Omental fat pad (tissue), 4 donors: ENCODE data around the gene VEGFC. TPM values are rescaled to one million over a fixed set of nuclear protein-coding genes. Genes with fewer than 3 reads are reported as not detected.

Experiments
- ATAC-seq: fragments of 150-250 bp; one replicate; pipeline ENCODE4 v1.9.1; 2016; ENCODE audit warnings: mild to moderate bottlenecking, moderate library complexity; ENCODE audit not compliant: low FRiP score
- DNase-seq: peaks from one replicate; pipeline ENCODE4 v3.0.0-alpha.2; 2019; ENCODE audit warnings: low spot score
- total RNA-seq, 4 donors: library from RNA; depleted of rRNA; stranded (reverse); fragments of >200 nt; gene quantifications; one replicate each; pipeline ENCODE4 v1.1.0, GENCODE V29; 2016
- TF ChIP-seq, protein P1 (sequence below), 3 donors: fragments of 450-650 bp; IDR thresholded peaks; one replicate each; pipeline ENCODE4 v1.5.1; 2016 to 2017; ENCODE audit warnings: antibody characterized with exemption in 3 of 3, mild to moderate bottlenecking in 3 of 3, moderate library complexity in 2 of 3

Gene VEGFC
- total RNA-seq, 4 donors from 2014 or later = 14.0 to 30.6 (median 28.5) TPM

DNA sequence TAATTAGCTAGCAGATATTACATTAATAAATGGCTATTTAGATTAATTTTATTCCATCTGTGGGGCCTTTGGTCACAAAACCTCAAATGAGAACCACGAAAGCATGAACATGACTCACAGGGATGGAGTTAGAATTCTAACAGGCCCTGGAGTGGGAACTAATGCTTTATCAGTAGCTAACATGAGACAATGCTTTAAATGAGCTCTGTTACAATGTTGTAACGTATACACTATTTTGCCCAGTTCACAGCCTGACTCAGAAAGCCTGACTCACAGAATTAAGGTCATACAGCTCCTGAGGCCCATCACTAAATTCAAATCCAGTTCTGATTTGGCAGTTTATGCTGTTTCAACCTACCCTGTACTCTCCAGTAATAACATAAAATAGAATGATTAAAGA, 23.2 kb downstream of the VEGFC start:
- TF ChIP-seq, protein P1, sequence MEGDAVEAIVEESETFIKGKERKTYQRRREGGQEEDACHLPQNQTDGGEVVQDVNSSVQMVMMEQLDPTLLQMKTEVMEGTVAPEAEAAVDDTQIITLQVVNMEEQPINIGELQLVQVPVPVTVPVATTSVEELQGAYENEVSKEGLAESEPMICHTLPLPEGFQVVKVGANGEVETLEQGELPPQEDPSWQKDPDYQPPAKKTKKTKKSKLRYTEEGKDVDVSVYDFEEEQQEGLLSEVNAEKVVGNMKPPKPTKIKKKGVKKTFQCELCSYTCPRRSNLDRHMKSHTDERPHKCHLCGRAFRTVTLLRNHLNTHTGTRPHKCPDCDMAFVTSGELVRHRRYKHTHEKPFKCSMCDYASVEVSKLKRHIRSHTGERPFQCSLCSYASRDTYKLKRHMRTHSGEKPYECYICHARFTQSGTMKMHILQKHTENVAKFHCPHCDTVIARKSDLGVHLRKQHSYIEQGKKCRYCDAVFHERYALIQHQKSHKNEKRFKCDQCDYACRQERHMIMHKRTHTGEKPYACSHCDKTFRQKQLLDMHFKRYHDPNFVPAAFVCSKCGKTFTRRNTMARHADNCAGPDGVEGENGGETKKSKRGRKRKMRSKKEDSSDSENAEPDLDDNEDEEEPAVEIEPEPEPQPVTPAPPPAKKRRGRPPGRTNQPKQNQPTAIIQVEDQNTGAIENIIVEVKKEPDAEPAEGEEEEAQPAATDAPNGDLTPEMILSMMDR (IDR thresholded peaks at IDR 0.05) = no peak
- DNase-seq = no peak
- peak; percentile 87 for ATAC-seq

DNA sequence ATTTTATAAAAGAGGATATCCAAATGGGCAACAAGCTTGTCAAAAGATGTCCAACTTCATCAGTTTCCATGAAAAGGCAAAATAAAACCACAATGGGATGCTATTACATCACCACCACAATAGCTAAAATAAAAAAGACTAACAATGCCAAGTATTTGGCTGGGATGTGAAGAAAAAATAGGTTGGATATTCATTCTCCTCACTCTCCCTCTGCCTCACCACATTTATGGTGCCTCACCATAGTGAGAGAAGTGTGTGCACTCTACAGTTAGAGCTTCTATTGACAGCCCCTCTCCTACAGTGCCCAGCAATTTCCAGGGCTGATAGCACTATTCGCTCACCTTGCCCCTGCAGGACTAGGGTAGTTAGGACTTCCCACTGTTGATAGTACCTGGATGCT, 25.5 kb downstream of the VEGFC start:
- ATAC-seq (no peak), DNase-seq (no peak)
- TF ChIP-seq, protein P1 (IDR thresholded peaks at IDR 0.05) = no peak

DNA sequence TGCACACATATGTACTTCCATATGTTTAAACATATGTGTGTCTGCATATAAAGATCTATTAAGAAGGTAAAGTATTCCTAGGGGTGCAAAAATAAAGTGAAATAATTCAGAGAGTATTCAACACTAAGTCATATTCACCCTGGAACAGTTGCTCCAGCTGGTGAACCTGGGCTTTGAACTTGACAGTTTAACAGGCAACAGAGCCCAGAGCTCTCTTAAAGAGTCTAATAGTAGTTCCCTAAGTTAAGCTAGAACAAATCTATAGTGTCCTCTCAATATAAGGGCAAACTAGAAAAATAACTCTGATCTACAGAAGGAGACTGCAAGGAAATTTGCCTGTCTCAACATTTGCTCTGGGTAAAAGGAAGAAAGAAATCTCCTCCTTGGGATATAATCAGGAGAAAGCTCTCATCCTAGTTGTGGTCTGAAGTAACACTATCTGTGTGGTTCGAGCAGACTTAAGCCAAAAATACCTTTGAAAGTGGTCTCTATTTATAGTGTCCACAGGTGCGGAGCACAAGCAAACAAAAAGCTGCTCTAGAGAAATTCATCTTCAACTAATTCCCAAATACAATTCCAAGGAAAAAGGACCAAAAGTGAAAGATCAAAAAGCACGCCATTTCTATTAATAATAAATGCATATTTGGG, 29.9 kb downstream of the VEGFC start:
- ATAC-seq (no peak), DNase-seq (no peak)

DNA sequence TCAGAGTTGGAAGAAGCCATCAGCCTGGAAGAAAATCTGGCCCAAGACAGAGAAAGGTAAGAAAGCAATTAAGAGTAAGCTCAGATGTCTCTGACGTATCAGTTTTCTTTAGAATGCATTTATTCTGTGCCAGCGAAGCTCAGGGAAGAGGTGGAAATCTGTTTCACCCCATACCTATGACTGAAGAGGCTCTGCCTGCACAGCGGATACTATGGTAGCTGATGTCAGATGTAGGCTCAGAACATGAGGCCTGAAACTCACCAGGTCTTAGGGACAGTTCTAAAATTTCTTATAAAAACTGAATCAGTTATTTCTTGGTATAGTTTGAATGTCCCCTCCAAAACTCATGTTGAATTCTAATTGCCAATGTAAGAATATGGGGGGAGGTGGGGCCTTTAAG, 30.9 kb downstream of the VEGFC start:
- ATAC-seq (no peak), DNase-seq (no peak)
- TF ChIP-seq, protein P1 (IDR thresholded peaks at IDR 0.05) = no peak

More for the DNA sequence above, 29.9 kb downstream of the VEGFC start:
- TF ChIP-seq, protein P1 (IDR thresholded peaks at IDR 0.05) = no peak

DNA sequence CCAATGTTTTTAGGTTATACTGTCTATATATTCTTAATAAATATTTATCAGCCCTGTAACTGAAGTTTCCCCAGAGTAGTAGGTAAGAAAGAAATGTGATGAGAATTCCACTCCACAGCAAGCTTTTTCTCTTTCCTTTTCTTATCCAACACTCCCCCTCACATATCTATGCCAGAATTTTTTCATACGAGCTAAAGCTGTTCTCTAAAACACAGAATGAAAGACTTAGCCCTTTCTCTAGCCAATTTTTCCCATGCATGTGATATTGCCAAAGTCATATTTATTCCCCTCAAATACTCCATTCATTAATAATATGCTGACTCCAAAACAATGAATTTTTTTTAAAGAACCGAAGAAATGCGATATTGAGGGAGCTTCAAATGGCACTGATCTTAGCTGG, 32.3 kb downstream of the VEGFC start:
- DNase-seq (no peak), ATAC-seq (peak; percentile 54)
- TF ChIP-seq, protein P1 (IDR thresholded peaks at IDR 0.05) = no peak

DNA sequence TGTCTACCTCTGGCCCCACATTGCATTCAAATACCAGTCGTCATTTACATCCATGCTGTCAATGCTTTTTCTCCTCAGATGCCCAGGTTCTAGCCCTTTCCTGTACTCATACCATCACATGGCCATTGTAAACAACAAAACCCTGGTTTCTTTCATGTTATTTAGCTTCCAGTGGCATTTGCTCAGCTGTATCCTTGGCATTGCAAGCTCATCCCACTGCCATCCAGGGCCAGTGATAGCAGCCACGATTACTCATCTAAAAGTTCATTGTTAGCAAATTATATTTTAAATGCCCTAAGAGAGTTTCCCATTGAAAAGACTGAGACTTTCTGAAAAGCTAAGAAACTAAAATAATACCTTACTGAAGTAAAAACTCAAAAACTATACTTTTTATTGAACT, 34.0 kb downstream of the VEGFC start:
- TF ChIP-seq, protein P1 (IDR thresholded peaks at IDR 0.05) = no peak
- no peak for ATAC-seq
- no peak for DNase-seq

DNA sequence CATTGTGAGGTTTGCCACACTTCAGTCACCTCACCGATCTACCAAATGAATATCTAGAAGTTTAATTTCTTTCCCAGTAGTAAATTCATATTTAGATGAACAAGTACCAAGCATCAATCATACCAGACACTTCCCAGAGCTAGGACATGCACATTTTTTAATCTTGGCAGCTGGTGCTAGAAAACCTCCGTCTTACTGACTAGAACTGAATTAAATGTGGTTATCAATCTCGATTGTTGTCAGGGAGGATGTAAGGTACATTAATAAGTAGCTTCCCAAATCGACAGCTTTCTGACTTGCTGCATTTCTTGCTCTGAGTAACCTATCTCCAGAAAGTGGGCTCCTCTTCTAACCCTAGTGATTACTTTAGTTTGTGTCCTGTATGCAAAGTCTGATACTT, 34.4 kb downstream of the VEGFC start:
- TF ChIP-seq, protein P1 (IDR thresholded peaks at IDR 0.05) = no peak
- ATAC-seq (no peak), DNase-seq (no peak)
